HG02798 (cell line): ENCODE data around the gene UVRAG.
A peak's percentile ranks its signal among the peaks of the same experiment; 100 is the strongest.
"Not testable (repeated sequence)": the region's sequence is repeated elsewhere in the genome, so short reads cannot be mapped to it uniquely, and the experiment has no call there.

Source experiments
- ATAC-seq: cut with Tn5 transposase; IDR thresholded peaks from one replicate; pipeline ENCODE4 v1.9.1; 2021; ENCODE audit warnings: mild to moderate bottlenecking; ENCODE audit not compliant: unreplicated experiment, poor library complexity

UVRAG gene

GRCh38 chr11:75873417-75874221 is 58.6 kb downstream of the UVRAG start:
- peak; percentile 75 for ATAC-seq

GRCh38 chr11:75874684-75875341 is 59.8 kb downstream of the UVRAG start:
- ATAC-seq, result no peak

- not testable (repeated sequence) for ATAC-seq
Observed at GRCh38 chr11:75877327-75877726, 62.3 kb downstream of the UVRAG start.

GRCh38 chr11:75877931-75878330 is 62.9 kb downstream of the UVRAG start:
- ATAC-seq, result not testable (repeated sequence)

GRCh38 chr11:75878933-75879332 is 63.9 kb downstream of the UVRAG start:
- no peak for ATAC-seq

- no peak for ATAC-seq
Observed at GRCh38 chr11:75879737-75880136, 64.7 kb downstream of the UVRAG start.

GRCh38 chr11:75880343-75880742 is 65.3 kb downstream of the UVRAG start:
- not testable (repeated sequence) for ATAC-seq

- no peak for ATAC-seq
Observed at GRCh38 chr11:75884321-75884720, 69.3 kb downstream of the UVRAG start.

GRCh38 chr11:75888416-75888815 is 73.4 kb downstream of the UVRAG start:
- ATAC-seq, result no peak

GRCh38 chr11:75891947-75892739 is 77.1 kb downstream of the UVRAG start:
- ATAC-seq, result no peak

GRCh38 chr11:75893251-75893650 is 78.2 kb downstream of the UVRAG start:
- ATAC-seq, result no peak

- no peak for ATAC-seq
Observed at GRCh38 chr11:75894036-75894585, 79.1 kb downstream of the UVRAG start.

- ATAC-seq, result no peak
Observed at GRCh38 chr11:75896843-75897419, 81.9 kb downstream of the UVRAG start.

- no peak for ATAC-seq
Observed at GRCh38 chr11:75898871-75899270, 83.9 kb downstream of the UVRAG start.

GRCh38 chr11:75899806-75900205 is 84.8 kb downstream of the UVRAG start:
- ATAC-seq, result no peak

- no peak for ATAC-seq
Observed at GRCh38 chr11:75900848-75901247, 85.8 kb downstream of the UVRAG start.

- ATAC-seq, result no peak
Observed at GRCh38 chr11:75902631-75903030, 87.6 kb downstream of the UVRAG start.

GRCh38 chr11:75903276-75903675 is 88.3 kb downstream of the UVRAG start:
- no peak for ATAC-seq

GRCh38 chr11:75905434-75905833 is 90.4 kb downstream of the UVRAG start:
- no peak for ATAC-seq

- ATAC-seq, result no peak
Observed at GRCh38 chr11:75907906-75908527, 93.0 kb downstream of the UVRAG start.
